Measurements from ENCODE around the gene CD300LF.

GRCh38 chr17:74695629-74696028, 17.1 kb downstream of the CD300LF start:
- no peak for TF ChIP-seq ATF2 (CRISPR knock-in tag; IDR thresholded peaks at IDR 0.05)
- TF ChIP-seq POLR2A (conservative IDR thresholded peaks at IDR 0.05) = no peak
- TF ChIP-seq CTCF (IDR thresholded peaks at IDR 0.05 in 2 of 3, conservative IDR thresholded peaks at IDR 0.05 in 1 of 3; ENCODE audit: insufficient read depth in 2 of 3, low read depth in 1 of 3, low read length in 3 of 3) = no peak

Data from K562 (cell line).